RWPE2 (cell line): ENCODE results near the gene ENPP7.

Source experiments
- ATAC-seq: fragments of 200-7000 bp; cut with Tn5 transposase; 3 replicates; pipeline ENCODE4 v1.9.1; 2021; ENCODE audit warnings: low read depth
- DNase-seq: peaks from one replicate; pipeline ENCODE4 v3.0.0-alpha.2; 2020; ENCODE audit warnings: low spot score
- H3K27ac ChIP-seq: fragments of 450-650 bp; 2 replicates; pipeline ENCODE4 v1.5.1; 2017; ENCODE audit warnings: mild to moderate bottlenecking; ENCODE audit not compliant: poor library complexity, severe bottlenecking
- H3K27me3 ChIP-seq: fragments of 250-450 bp; sonication (Bioruptor Pico); 2 replicates; pipeline ENCODE4 v1.5.1; 2021; ENCODE audit warnings: mild to moderate bottlenecking, moderate library complexity; ENCODE audit not compliant: insufficient read depth, poor library complexity, severe bottlenecking
- H3K36me3 ChIP-seq: fragments of 250-450 bp; sonication (Bioruptor Pico); 2 replicates; pipeline ENCODE4 v1.5.1; 2020; ENCODE audit warnings: low read depth, mild to moderate bottlenecking, moderate library complexity
- H3K4me1 ChIP-seq: fragments of 250-450 bp; sonication (Bioruptor Pico); 2 replicates; pipeline ENCODE4 v1.5.1; 2021; ENCODE audit warnings: mild to moderate bottlenecking, moderate library complexity; ENCODE audit not compliant: insufficient read depth, poor library complexity, severe bottlenecking
- H3K4me3 ChIP-seq: fragments of 250-450 bp; sonication (Bioruptor Pico); 2 replicates; pipeline ENCODE4 v1.5.1; 2021; ENCODE audit warnings: mild to moderate bottlenecking, moderate library complexity; ENCODE audit not compliant: severe bottlenecking
- H3K9me3 ChIP-seq: fragments of 250-450 bp; sonication (Bioruptor Pico); 2 replicates; pipeline ENCODE4 v1.5.1; 2021; ENCODE audit warnings: mild to moderate bottlenecking, moderate library complexity; ENCODE audit not compliant: severe bottlenecking
- CTCF ChIP-seq: fragments of 450-650 bp; IDR thresholded peaks from one replicate; pipeline ENCODE4 v1.5.1; 2017; ENCODE audit warnings: mild to moderate bottlenecking, moderate library complexity; ENCODE audit not compliant: poor library complexity, severe bottlenecking

ENPP7 gene

DNA sequence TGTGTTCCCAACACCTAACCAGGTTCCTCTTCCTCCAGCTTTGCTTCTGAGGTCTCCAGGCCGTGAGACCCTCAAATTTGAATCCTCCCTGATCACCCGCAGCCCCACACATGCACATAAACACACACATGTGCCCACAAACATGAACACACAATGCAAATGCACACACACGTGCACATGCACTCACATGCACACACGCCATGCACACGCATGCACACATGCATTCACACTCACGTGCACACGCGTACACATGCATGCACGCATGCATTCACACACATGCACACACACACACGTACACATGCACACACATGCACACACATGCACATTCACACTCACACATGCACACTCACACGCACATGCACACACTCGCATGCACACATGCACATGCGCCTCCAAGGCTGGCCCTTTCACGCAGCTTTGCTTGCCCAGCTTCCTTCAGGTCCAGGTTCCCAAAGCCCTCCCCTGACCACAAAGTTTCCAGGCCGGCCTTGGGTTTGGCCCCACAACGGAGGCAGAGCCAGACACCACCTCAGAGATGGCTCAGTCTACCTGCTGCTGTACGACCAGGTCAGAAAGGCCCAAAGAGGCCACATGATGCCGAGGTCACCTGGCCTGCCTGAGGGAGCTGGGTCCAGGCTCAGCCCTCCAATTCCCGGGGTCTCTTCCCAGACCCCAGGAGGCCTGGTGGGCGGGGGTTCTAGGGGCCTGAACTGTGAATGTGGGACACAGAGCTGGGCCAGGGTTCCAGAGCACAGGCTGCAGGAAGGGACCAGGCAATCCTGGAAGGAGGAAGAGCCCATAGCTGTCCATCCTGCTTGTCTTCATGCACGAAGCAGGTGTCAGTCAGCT is 39.5 kb upstream of the ENPP7 start:
- H3K27me3 ChIP-seq: peaks cover 33% of the 10 kb centered on the region
- H3K4me1 ChIP-seq: no peaks in the 10 kb centered on the region
- no peak overlapping the region for H3K4me3 ChIP-seq
- H3K27ac ChIP-seq: no peak overlapping the region
- DNase-seq (no peak), ATAC-seq (no peak)
- no peaks in the 10 kb centered on the region for H3K9me3 ChIP-seq
- no peak for TF ChIP-seq CTCF
- no peaks in the 10 kb centered on the region for H3K36me3 ChIP-seq

DNA sequence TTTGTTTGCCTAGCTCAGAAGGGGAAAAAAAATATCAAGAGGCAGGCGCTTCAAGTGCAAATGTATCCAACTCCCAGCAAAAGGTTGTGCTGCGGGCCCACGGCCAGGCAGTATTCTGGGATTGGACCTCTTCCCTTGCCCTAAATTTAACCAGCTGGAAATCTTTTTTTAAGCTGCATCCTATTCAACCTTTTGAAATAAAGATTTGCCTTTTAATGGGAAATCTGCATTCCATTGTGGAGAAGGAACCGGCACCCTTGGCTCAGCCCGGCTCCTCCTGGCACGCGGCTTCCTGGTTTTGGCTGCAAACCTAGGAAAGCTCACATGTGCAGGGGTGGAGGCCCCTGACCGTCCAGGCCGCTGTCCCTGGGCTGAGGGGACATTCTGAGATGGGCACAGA is 38.8 kb upstream of the ENPP7 start:
- TF ChIP-seq CTCF: no peak
- no peak overlapping the region for H3K27ac ChIP-seq
- no peaks in the 10 kb centered on the region for H3K36me3 ChIP-seq
- DNase-seq (no peak), ATAC-seq (no peak)
- no peak overlapping the region for H3K4me3 ChIP-seq
- H3K9me3 ChIP-seq: no peaks in the 10 kb centered on the region
- no peaks in the 10 kb centered on the region for H3K4me1 ChIP-seq
- H3K27me3 ChIP-seq: peaks cover 41% of the 10 kb centered on the region

GRCh38 chr17:79693419-79693818 is 37.3 kb upstream of the ENPP7 start:
- no peak overlapping the region for H3K27ac ChIP-seq
- H3K4me1 ChIP-seq: no peaks in the 10 kb centered on the region
- H3K9me3 ChIP-seq: no peaks in the 10 kb centered on the region
- no peak for TF ChIP-seq CTCF
- H3K36me3 ChIP-seq: no peaks in the 10 kb centered on the region
- no peak for ATAC-seq
- DNase-seq: no peak
- peaks cover 55% of the 10 kb centered on the region for H3K27me3 ChIP-seq
- no peak overlapping the region for H3K4me3 ChIP-seq

- ATAC-seq (no peak), DNase-seq (no peak)
- no peak overlapping the region for H3K27ac ChIP-seq
- H3K36me3 ChIP-seq: no peaks in the 10 kb centered on the region
- no peaks in the 10 kb centered on the region for H3K9me3 ChIP-seq
- H3K27me3 ChIP-seq: peaks cover 53% of the 10 kb centered on the region
- H3K4me1 ChIP-seq: no peaks in the 10 kb centered on the region
- H3K4me3 ChIP-seq: no peak overlapping the region
- no peak for TF ChIP-seq CTCF
Measured at GRCh38 chr17:79695293-79695790, 35.4 kb upstream of the ENPP7 start.
